NCI-H510A treated with DMSO at 0.1 percent for 48 hours (cell line): Measurements from ENCODE around the gene PROM1.

Experiments used
- DNase-seq: peaks from one replicate; lab custom pipeline; 2025; lab: John Stamatoyannopoulos, UW

Gene PROM1

GRCh38 chr4:16027114-16027513, 56.7 kb downstream of the PROM1 start:
- no peak for DNase-seq

- peak; percentile 18 for DNase-seq
Observed at GRCh38 chr4:16026160-16026761, 57.6 kb downstream of the PROM1 start.

DNA sequence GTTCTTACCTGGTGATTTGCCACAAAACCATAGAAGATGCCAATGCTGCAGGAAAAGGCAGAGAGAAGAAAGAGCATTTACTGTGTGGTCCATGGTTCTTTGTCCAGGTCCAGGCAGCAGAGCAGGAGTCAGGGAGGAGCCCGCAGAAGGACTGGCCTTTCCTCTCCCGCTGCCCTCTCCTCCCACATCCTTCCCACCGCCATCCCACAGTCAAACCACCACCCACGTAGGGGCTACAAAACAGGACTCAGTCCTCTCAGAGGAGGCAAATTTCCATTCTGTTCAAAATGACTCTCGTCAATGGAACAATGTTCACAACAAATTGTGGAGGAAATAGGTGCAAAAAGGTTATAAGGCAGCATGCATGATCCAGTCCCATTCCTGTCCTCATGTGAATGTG, 58.6 kb downstream of the PROM1 start:
- DNase-seq = no peak

DNA sequence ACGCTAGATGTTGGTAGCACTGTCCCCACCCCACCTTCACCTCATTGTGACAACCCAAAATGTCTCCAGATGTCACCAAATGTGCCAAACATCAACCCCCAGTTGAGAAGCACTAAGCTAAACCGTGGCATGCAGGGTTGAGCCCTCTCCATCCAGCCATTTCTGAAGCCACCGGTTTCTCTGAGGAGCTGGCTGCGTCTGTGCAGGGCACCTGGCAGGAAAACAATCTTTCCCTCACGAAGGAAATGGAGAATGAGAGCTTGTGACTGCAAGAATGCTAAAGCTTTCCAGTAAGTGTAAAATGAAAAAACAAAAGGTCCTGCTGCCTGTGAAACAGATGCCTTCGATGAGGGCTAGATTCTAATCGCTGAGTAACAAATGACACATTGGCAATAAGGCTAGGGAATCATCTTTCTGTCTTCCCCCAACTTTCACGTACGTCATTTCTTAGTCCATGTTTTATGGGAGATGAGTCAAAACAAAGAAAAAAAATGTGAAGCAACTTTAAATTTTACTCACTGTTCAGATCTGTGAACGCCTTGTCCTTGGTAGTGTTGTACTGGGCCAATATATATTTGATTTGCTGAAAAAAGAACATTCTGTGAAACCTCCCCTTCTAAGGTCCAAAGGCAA, 59.9 kb downstream of the PROM1 start:
- no peak for DNase-seq

GRCh38 chr4:16021804-16022560, 61.8 kb downstream of the PROM1 start:
- no peak for DNase-seq

- no peak for DNase-seq
Observed at GRCh38 chr4:16019649-16020048, 64.2 kb downstream of the PROM1 start.

DNA sequence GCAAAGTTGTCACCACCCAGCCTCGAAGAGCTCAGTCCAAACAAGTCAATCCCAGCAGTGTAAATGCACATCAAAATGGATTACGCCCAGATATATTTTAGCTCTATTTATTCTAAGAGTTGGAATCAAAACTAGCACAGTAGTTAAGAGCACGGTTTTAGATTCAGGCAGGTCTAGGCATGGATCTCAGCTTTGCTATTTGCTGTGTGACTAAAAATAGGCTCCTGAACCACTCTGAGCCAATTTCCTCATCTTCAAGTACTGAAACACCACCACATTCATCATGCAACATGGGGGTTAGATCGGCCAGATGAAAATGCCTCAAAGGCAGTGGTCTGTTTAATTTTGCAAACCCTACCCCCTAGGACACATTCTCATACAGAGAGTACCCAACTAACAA, 65.0 kb downstream of the PROM1 start:
- no peak for DNase-seq

GRCh38 chr4:16018061-16018676, 65.7 kb downstream of the PROM1 start:
- DNase-seq = no peak

GRCh38 chr4:16016536-16016935, 67.3 kb downstream of the PROM1 start:
- DNase-seq = no peak

GRCh38 chr4:16011173-16011572, 72.7 kb downstream of the PROM1 start:
- no peak for DNase-seq

DNA sequence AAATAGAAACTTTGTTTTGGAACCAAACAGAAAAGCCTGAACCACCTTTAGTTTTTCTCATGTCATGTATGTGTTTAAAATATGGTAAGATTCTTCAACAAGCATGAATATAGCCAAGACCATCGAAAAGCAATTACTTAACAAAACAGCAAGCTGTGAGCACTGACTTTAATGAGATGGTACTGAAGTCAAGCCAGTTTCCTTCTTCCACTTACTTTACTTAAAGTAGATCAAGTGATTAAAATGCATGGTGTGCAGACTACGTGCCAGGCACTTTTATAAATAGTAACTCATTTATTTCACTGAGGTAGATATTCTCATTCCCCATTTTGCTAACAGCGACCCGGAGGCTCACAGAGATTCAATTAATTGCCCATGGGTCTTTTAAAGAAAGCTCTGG, 74.7 kb downstream of the PROM1 start:
- no peak for DNase-seq

GRCh38 chr4:16007471-16008095, 76.2 kb downstream of the PROM1 start:
- no peak for DNase-seq

DNA sequence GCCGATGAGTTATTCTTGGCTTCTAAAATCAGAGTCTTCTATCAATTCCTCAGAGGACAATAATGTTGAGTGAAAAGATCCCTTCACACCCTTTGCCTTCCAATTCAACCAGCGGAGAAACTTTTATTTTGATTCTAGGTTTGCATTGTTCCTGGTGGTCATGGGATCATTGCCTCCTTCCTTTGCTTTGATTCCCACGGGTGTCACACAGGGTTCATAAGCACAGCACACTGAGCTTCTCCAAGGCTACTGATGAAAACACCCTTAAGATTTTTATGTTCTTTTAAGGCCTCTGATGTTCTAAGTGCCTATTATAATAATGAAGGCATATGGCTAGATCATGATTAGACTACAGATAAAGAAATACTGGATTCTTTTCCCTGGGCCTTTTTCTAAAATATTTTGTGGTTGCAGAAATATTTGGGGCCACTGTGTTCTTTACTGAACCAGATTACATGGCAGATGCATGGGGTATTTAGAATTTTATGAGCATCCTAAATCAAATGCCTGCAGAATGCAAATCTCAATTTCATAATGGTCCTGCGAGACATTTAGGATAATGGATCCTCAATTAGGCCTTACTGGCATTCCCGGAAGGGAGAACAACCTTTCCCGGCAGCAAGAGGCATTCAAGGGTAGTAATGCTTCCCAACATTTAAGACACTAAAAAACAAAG, 76.9 kb downstream of the PROM1 start:
- DNase-seq = no peak

- no peak for DNase-seq
Observed at GRCh38 chr4:16005676-16006075, 78.1 kb downstream of the PROM1 start.

GRCh38 chr4:16001484-16001858, 82.4 kb downstream of the PROM1 start:
- DNase-seq = peak; percentile 6

GRCh38 chr4:16000708-16001483, 82.9 kb downstream of the PROM1 start:
- DNase-seq = no peak

GRCh38 chr4:15996773-15997172, 87.0 kb downstream of the PROM1 start:
- DNase-seq = no peak

DNA sequence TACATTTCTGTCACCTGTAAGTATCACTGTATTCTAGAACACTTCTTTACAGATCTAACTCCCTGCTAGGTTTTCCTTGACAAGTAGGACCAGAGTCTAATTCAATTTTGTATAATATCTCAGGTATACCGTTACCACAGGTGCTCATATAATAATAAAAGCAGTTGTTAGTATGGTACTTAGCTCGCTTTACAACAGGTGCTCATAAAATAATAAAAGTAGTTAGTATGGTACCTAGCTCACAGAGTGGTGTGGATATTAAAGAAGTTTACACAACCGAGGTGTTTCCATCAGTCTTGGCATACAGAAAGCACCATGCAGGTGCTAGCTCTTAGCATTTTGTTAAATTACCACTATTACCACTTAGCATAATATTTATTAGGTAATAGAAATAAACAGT, 88.0 kb downstream of the PROM1 start:
- DNase-seq = no peak

DNA sequence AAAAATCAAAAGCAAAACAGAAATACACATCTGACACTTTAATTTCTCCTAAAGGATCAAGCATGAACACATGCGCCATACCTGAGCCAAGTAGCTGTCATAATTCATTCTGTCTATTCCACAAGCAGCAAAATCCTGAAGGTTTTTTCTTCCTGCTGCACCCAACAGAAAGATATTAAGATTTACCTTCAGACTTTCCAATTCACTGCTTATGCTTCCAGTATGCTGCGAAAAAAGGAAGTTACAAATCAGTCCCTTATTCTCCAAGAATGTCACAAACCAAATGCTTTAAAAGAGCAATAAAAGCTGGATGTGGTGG, 91.7 kb downstream of the PROM1 start:
- DNase-seq = no peak

GRCh38 chr4:15990570-15991285, 93.1 kb downstream of the PROM1 start:
- no peak for DNase-seq

- DNase-seq = no peak
Observed at GRCh38 chr4:15989424-15989823, 94.4 kb downstream of the PROM1 start.
